Memory B cell (primary cell): Measurements from ENCODE around the gene HAVCR2.

Experiments
- ATAC-seq: fragments of 150-1000 bp; cut with Tn5 transposase; 2 replicates; pipeline ENCODE4 v1.10.0; 2021; ENCODE audit warnings: low read depth, mild to moderate bottlenecking, moderate library complexity
- DNase-seq, 2 donors: peaks; one replicate each; pipeline ENCODE4 v3.0.0; 2022; ENCODE audit warnings: low spot score in 2 of 2
- H3K27ac Mint-ChIP-seq: one replicate; pipeline ENCODE4 v1.8.0; 2022; ENCODE audit warnings: mild to moderate bottlenecking, moderate library complexity, mixed read lengths
- H3K27me3 Mint-ChIP-seq: one replicate; pipeline ENCODE4 v1.8.0; 2022; ENCODE audit warnings: mixed read lengths
- H3K36me3 Mint-ChIP-seq: one replicate; pipeline ENCODE4 v1.8.0; 2022; ENCODE audit warnings: mild to moderate bottlenecking, mixed read lengths
- H3K4me1 Mint-ChIP-seq: one replicate; pipeline ENCODE4 v1.8.0; 2022; ENCODE audit warnings: mixed read lengths
- H3K4me3 Mint-ChIP-seq: one replicate; pipeline ENCODE4 v1.8.0; 2022; ENCODE audit warnings: mild to moderate bottlenecking, moderate library complexity, mixed read lengths
- H3K9me3 Mint-ChIP-seq: one replicate; pipeline ENCODE4 v1.8.0; 2022; ENCODE audit warnings: mixed read lengths

The HAVCR2 gene

GRCh38 chr5:157115502-157115901 is 6.7 kb upstream of the HAVCR2 start:
- Mint-ChIP-seq H3K36me3 (peaks cover 1% of the 10 kb centered on the region), H3K27me3 (no peaks in the 10 kb centered on the region), H3K9me3 (no peaks in the 10 kb centered on the region), H3K4me1 (peaks cover 3% of the 10 kb centered on the region), H3K4me3 (no peak overlapping the region), H3K27ac (no peak overlapping the region)
- ATAC-seq, result no peak
- no peak for DNase-seq

GRCh38 chr5:157115012-157115411 is 6.2 kb upstream of the HAVCR2 start:
- Mint-ChIP-seq H3K9me3 (no peaks in the 10 kb centered on the region), H3K4me3 (no peak overlapping the region), H3K36me3 (peaks cover 1% of the 10 kb centered on the region), H3K27ac (no peak overlapping the region), H3K27me3 (no peaks in the 10 kb centered on the region), H3K4me1 (peaks cover 3% of the 10 kb centered on the region)
- ATAC-seq (no peak), DNase-seq (no peak)

- H3K9me3 Mint-ChIP-seq, result no peaks in the 10 kb centered on the region
- DNase-seq (no peak), ATAC-seq (no peak)
- peaks cover 18% of the 10 kb centered on the region for H3K4me1 Mint-ChIP-seq
- no peaks in the 10 kb centered on the region for H3K27me3 Mint-ChIP-seq
- no peaks in the 10 kb centered on the region for H3K36me3 Mint-ChIP-seq
- no peak overlapping the region for H3K27ac Mint-ChIP-seq
- H3K4me3 Mint-ChIP-seq, result no peak overlapping the region
These were observed 4.2 kb upstream of the HAVCR2 start for GRCh38 chr5:157113002-157113401.

- Mint-ChIP-seq H3K4me3 (peak overlapping the region; percentile 75), H3K4me1 (peaks cover 17% of the 10 kb centered on the region), H3K27ac (peak overlapping the region; percentile 89), H3K27me3 (no peaks in the 10 kb centered on the region), H3K9me3 (no peaks in the 10 kb centered on the region), H3K36me3 (no peaks in the 10 kb centered on the region)
- ATAC-seq (peak; percentile 49), DNase-seq (no peak)
These were observed 900 bp upstream of the HAVCR2 start for GRCh38 chr5:157109744-157110143.

GRCh38 chr5:157107508-157107907 is 1.3 kb downstream of the HAVCR2 start:
- Mint-ChIP-seq H3K4me1 (peaks cover 17% of the 10 kb centered on the region), H3K27ac (no peak overlapping the region), H3K9me3 (no peaks in the 10 kb centered on the region), H3K27me3 (no peaks in the 10 kb centered on the region), H3K36me3 (peaks cover 3% of the 10 kb centered on the region), H3K4me3 (no peak overlapping the region)
- DNase-seq (no peak), ATAC-seq (no peak)

GRCh38 chr5:157106630-157107461 is 2.0 kb downstream of the HAVCR2 start:
- Mint-ChIP-seq H3K27ac (no peak overlapping the region), H3K36me3 (peaks cover 3% of the 10 kb centered on the region), H3K4me1 (peaks cover 17% of the 10 kb centered on the region), H3K27me3 (no peaks in the 10 kb centered on the region), H3K9me3 (no peaks in the 10 kb centered on the region), H3K4me3 (no peak overlapping the region)
- DNase-seq (no peak), ATAC-seq (no peak)

GRCh38 chr5:157100140-157100679 is 8.6 kb downstream of the HAVCR2 start:
- peaks cover 3% of the 10 kb centered on the region for H3K4me1 Mint-ChIP-seq
- peaks cover 5% of the 10 kb centered on the region for H3K36me3 Mint-ChIP-seq
- no peaks in the 10 kb centered on the region for H3K27me3 Mint-ChIP-seq
- H3K4me3 Mint-ChIP-seq, result no peak overlapping the region
- H3K27ac Mint-ChIP-seq, result no peak overlapping the region
- ATAC-seq, result no peak
- no peak for DNase-seq
- no peaks in the 10 kb centered on the region for H3K9me3 Mint-ChIP-seq

GRCh38 chr5:157088342-157088990 is 20.4 kb downstream of the HAVCR2 start:
- H3K9me3 Mint-ChIP-seq, result no peaks in the 10 kb centered on the region
- ATAC-seq (no peak), DNase-seq (no peak)
- H3K27me3 Mint-ChIP-seq, result no peaks in the 10 kb centered on the region
- H3K27ac Mint-ChIP-seq, result peak overlapping the region; percentile 76
- no peak overlapping the region for H3K4me3 Mint-ChIP-seq
- peaks cover 6% of the 10 kb centered on the region for H3K36me3 Mint-ChIP-seq
- H3K4me1 Mint-ChIP-seq, result peaks cover 4% of the 10 kb centered on the region

- ATAC-seq (no peak), DNase-seq (no peak)
- Mint-ChIP-seq H3K4me1 (peaks cover 4% of the 10 kb centered on the region), H3K9me3 (no peaks in the 10 kb centered on the region), H3K27ac (no peak overlapping the region), H3K4me3 (no peak overlapping the region), H3K27me3 (no peaks in the 10 kb centered on the region), H3K36me3 (peaks cover 6% of the 10 kb centered on the region)
These were observed 22.0 kb downstream of the HAVCR2 start for GRCh38 chr5:157086751-157087359.

- DNase-seq, result no peak
- Mint-ChIP-seq H3K4me1 (peaks cover 4% of the 10 kb centered on the region), H3K9me3 (no peaks in the 10 kb centered on the region), H3K4me3 (no peak overlapping the region), H3K27me3 (no peaks in the 10 kb centered on the region), H3K27ac (no peak overlapping the region), H3K36me3 (peaks cover 6% of the 10 kb centered on the region)
- no peak for ATAC-seq
These were observed 22.9 kb downstream of the HAVCR2 start for GRCh38 chr5:157085930-157086329.

- no peak for ATAC-seq
- H3K4me3 Mint-ChIP-seq, result no peak overlapping the region
- H3K36me3 Mint-ChIP-seq, result no peaks in the 10 kb centered on the region
- DNase-seq, result no peak
- H3K27ac Mint-ChIP-seq, result no peak overlapping the region
- peaks cover 3% of the 10 kb centered on the region for H3K4me1 Mint-ChIP-seq
- peaks cover 2% of the 10 kb centered on the region for H3K9me3 Mint-ChIP-seq
- peaks cover 2% of the 10 kb centered on the region for H3K27me3 Mint-ChIP-seq
These were observed 28.6 kb downstream of the HAVCR2 start for GRCh38 chr5:157080286-157080685.

- peaks cover 2% of the 10 kb centered on the region for H3K9me3 Mint-ChIP-seq
- no peak for ATAC-seq
- peaks cover 3% of the 10 kb centered on the region for H3K27me3 Mint-ChIP-seq
- no peaks in the 10 kb centered on the region for H3K36me3 Mint-ChIP-seq
- H3K4me1 Mint-ChIP-seq, result peaks cover 8% of the 10 kb centered on the region
- no peak overlapping the region for H3K27ac Mint-ChIP-seq
- no peak overlapping the region for H3K4me3 Mint-ChIP-seq
- DNase-seq, result no peak
These were observed 32.3 kb downstream of the HAVCR2 start for GRCh38 chr5:157076558-157076957.

- peaks cover 4% of the 10 kb centered on the region for H3K27me3 Mint-ChIP-seq
- peaks cover 8% of the 10 kb centered on the region for H3K4me1 Mint-ChIP-seq
- no peak overlapping the region for H3K27ac Mint-ChIP-seq
- H3K9me3 Mint-ChIP-seq, result peaks cover 2% of the 10 kb centered on the region
- H3K36me3 Mint-ChIP-seq, result no peaks in the 10 kb centered on the region
- ATAC-seq (no peak), DNase-seq (no peak)
- no peak overlapping the region for H3K4me3 Mint-ChIP-seq
These were observed 36.3 kb downstream of the HAVCR2 start for GRCh38 chr5:157072508-157072907.

- ATAC-seq, result no peak
- H3K27ac Mint-ChIP-seq, result no peak overlapping the region
- H3K4me3 Mint-ChIP-seq, result no peak overlapping the region
- no peaks in the 10 kb centered on the region for H3K9me3 Mint-ChIP-seq
- H3K4me1 Mint-ChIP-seq, result peaks cover 6% of the 10 kb centered on the region
- no peaks in the 10 kb centered on the region for H3K36me3 Mint-ChIP-seq
- no peak for DNase-seq
- peaks cover 2% of the 10 kb centered on the region for H3K27me3 Mint-ChIP-seq
These were observed 38.9 kb downstream of the HAVCR2 start for GRCh38 chr5:157069949-157070348.
